GM19043 (cell line): ENCODE data around the gene TRIM47.

Source experiments
- ATAC-seq: cut with Tn5 transposase; IDR thresholded peaks from one replicate; pipeline ENCODE4 v1.9.1; 2021; ENCODE audit warnings: low read depth; ENCODE audit not compliant: unreplicated experiment

Gene TRIM47

GRCh38 chr17:75834279-75834920, 44.0 kb downstream of the TRIM47 start:
- ATAC-seq, result no peak

DNA sequence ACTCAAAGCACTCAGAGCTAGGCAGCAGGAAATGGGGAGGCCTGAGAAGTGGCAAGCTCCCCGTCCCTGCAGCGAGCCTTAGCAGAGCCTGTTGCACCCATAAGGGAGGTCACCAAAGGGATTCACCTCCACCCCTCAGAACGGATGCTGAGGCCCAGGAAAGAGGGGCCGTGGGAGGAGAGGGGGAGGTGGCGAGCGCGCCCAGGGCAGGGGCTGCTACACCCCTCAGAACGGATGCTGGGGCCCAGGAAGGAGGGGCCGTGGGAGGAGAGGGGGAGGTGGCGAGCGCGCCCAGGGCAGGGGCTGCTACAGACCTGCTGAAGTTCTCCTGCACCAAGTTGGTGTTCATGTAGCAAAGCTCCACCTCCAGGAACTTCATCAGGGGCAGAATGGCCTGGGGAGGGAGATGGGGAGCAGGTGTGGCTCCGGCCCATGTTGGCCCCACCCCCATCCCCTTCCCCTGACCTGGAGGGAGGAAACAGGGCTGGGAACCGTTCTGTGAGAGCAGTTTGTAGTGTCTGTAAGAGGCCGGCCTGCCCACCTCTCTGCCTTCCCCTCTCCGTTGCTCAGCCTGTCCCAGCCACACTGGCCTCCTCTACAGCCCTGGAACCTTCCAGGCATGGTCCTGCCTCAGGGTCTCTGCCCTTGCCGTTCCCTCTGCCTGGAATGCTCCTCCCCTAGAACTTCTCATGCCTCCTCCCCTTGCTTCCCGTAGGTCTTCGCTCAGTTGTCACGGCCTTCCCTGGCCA, 45.6 kb downstream of the TRIM47 start:
- ATAC-seq, result no peak

GRCh38 chr17:75832164-75832651, 46.2 kb downstream of the TRIM47 start:
- no peak for ATAC-seq

GRCh38 chr17:75831032-75831571, 47.3 kb downstream of the TRIM47 start:
- no peak for ATAC-seq

DNA sequence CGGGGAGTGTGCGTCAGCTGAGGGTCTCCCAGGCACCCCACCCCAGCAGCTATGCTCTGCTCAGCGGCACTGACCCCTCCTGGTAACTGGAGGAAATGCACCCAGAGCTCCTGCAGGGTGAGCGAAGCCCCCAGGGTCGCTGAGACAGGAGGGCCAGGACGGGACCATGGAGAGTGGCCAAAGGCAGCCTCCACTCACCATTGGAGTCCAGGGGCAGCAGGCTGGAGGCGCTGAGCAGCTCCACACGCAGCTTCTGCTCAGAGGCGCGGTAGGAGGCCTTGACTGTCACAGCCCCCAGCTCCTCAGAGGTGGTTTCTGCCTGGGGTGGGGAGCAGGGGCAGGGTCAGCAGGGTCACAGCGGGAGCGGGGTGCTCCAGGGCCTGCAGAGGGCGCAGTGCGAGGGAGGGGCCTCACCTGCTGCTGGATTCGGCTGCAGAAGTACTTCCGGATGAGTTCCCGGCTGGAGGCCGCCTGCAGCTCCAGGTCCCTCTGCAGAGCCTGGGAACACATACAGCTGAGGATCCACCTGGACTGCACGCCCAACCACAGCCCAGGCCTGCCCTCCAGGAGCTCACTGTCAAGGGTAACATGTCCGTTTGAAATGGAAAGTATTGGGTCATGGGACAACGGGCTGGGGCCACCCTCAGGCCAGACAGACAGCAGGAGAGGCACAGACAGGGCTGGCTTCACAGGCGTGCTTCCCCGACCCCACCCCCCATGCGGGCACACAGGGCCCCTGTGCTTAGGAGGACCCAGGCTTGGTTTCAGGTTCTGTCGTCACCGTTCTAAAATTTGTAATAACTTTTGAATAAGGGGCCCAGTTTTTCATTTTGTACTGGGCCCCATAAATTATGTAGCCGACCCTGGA, 48.0 kb downstream of the TRIM47 start:
- ATAC-seq, result no peak

- ATAC-seq, result no peak
Observed at GRCh38 chr17:75829747-75830146, 48.6 kb downstream of the TRIM47 start.

GRCh38 chr17:75828741-75829140, 49.6 kb downstream of the TRIM47 start:
- no peak for ATAC-seq

DNA sequence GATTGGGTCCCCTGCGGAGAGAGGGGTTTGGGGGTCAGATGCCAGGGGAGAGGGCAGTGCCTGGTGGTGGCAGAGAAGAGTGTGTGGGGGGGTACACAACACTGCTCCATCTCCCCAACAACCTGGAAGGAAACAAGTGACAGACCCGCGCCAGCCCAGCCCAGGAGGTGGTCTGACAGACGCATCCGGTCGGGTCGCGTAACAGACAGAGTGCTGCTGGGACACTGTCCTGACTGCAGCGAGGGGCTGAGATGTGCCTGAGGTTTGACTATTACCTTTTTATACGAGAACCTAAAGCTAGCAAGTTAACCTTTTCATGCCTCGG, 50.3 kb downstream of the TRIM47 start:
- ATAC-seq, result no peak

DNA sequence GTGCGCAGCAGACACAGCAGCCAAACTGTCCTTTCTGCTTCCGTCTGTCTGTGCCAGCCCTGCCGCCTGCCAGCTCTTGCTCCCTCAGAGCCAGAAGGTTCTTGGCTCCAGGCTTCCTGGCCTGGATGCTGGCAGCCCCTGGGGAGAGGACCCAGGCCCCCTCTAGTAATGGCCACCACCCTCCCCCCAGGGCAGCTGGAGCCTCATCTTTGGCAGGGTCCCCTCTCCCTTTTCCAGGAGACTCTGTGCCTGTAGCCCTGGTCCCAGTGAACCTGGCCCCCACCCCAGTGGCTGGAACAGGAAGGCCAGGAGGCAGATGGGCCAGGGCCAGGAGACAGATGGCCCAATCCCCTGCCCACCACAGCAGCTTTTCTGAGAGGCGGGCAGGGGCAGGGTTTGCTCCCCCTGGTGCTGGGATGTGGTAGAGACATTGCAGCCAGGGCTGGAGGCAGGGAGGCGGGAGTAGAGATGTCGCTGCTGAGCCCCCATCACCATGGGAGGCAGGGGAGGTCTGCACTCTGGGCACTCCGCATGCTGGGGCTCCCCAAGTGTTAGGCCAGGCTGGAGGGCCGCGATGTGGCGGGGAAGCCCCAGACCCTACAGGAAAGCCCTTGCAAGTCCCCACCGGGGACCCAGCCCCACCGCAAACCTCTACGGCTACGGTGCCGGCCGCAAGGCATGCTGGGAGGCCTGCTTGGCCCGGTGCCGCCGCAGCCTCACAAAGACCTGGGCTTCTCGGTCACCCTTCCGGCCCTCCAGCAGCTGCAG, 50.9 kb downstream of the TRIM47 start:
- ATAC-seq, result no peak

GRCh38 chr17:75826561-75827307, 51.6 kb downstream of the TRIM47 start:
- no peak for ATAC-seq

DNA sequence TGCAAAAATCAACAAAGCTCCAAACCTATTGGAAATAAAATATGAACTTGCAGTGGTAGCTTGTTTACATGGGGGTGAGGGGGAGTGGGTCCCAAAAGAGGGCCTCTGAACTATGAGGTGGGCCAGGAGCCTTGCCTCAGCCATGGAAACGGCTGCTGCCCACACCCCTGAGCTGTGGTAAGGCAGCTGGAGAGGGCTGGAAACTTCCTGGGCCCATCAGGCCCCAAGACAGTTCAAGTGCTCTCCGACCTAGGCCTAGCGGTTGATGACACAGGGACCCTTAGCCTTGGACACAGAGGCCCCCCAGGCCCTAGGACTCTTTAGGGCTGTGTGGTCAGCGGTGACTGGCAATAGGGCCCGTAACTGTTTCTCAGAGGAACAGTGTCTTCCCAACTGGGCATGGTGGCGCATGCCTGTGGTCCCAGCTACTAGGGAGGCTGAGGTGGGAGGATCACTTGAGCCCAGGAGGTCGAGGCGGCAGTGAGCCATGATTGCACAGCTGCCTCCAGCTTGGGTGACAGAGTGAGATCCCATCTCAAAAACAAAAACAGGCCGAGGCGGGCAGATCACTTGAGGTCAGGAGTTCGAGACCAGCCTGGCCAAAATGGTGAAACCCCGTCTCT, 52.5 kb downstream of the TRIM47 start:
- no peak for ATAC-seq

GRCh38 chr17:75825149-75825552, 53.2 kb downstream of the TRIM47 start:
- no peak for ATAC-seq

GRCh38 chr17:75824666-75825065, 53.7 kb downstream of the TRIM47 start:
- ATAC-seq, result no peak
